Nephron (organoid): ENCODE results near the gene CLEC2B.

Experiments
- H3K27ac Mint-ChIP-seq, 3 experiments: 2 replicates each; pipeline ENCODE4 v1.8.0; 2020; ENCODE audit warnings: mixed read lengths in 3 of 3, mild to moderate bottlenecking in 2 of 3, moderate library complexity in 1 of 3
- H3K27me3 Mint-ChIP-seq: 2 replicates; pipeline ENCODE4 v1.8.0; 2021; ENCODE audit warnings: low read depth, mild to moderate bottlenecking, moderate library complexity, mixed read lengths
- H3K36me3 Mint-ChIP-seq: 2 replicates; pipeline ENCODE4 v1.8.0; 2020; ENCODE audit warnings: low read depth, mixed read lengths
- H3K4me1 Mint-ChIP-seq: 2 replicates; pipeline ENCODE4 v1.8.0; 2020; ENCODE audit warnings: mixed read lengths
- H3K4me3 Mint-ChIP-seq, 3 experiments: 2 replicates each; pipeline ENCODE4 v1.8.0; 2020; ENCODE audit warnings: mild to moderate bottlenecking in 3 of 3, mixed read lengths in 3 of 3, moderate library complexity in 2 of 3
- H3K9me3 Mint-ChIP-seq: 2 replicates; pipeline ENCODE4 v1.8.0; 2020; ENCODE audit warnings: mixed read lengths
- TF ChIP-seq, protein P1 (sequence below), 3 experiments: fragments of 200-600 bp; sonication (generic); IDR thresholded peaks; one replicate each; pipeline ENCODE4 v1.5.0; 2021; ENCODE audit warnings: antibody characterized with exemption in 3 of 3; ENCODE audit not compliant: unreplicated experiment in 3 of 3

Gene CLEC2B

DNA sequence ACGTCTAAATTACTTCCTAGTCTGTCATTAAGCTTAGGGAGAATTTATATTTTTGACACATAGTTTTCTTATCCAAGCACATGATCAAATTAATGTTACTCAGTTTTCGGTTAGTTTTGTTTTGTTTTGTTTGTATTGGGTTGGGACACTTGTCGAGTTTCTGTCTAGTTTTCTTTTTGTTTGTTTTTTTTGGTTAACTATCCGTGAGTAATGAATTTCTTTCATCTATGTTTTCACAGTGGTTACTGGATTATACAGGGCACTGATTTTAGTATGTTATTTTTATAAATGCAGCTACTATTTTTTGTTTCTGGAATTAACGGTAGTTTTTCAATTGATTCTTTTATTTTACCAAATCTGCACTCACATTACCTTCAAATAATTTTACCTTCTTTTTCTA lies 39.2 kb downstream of the CLEC2B start:
- TF ChIP-seq, protein P1, sequence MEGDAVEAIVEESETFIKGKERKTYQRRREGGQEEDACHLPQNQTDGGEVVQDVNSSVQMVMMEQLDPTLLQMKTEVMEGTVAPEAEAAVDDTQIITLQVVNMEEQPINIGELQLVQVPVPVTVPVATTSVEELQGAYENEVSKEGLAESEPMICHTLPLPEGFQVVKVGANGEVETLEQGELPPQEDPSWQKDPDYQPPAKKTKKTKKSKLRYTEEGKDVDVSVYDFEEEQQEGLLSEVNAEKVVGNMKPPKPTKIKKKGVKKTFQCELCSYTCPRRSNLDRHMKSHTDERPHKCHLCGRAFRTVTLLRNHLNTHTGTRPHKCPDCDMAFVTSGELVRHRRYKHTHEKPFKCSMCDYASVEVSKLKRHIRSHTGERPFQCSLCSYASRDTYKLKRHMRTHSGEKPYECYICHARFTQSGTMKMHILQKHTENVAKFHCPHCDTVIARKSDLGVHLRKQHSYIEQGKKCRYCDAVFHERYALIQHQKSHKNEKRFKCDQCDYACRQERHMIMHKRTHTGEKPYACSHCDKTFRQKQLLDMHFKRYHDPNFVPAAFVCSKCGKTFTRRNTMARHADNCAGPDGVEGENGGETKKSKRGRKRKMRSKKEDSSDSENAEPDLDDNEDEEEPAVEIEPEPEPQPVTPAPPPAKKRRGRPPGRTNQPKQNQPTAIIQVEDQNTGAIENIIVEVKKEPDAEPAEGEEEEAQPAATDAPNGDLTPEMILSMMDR (IDR thresholded peaks at IDR 0.05; ENCODE audit: unreplicated experiment in 3 of 3) = no peak

DNA sequence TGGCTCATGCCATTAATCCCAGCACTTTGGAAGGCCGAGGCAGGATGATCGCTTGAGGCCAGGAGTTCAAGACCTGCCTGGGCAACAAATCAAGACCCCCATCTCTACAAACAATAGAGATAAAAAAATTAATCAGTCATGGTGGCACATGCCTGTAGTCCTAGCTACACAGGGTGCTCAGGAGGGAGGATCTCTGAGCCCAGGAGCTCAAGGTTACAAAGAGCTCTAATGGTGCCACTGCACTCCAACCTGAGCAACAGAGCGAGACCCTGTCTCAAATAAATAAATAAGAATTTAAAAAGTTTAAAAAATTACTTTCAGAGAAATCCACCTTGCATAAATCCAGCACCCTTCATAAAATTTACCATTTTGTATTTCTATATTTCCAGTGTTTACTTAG lies 39.7 kb downstream of the CLEC2B start:
- Mint-ChIP-seq H3K27me3 (peaks cover 7% of the 10 kb centered on the region), H3K9me3 (no peaks in the 10 kb centered on the region), H3K36me3 (no peaks in the 10 kb centered on the region), H3K4me3 (no peak overlapping the region), H3K27ac (no peak overlapping the region), H3K4me1 (no peaks in the 10 kb centered on the region)
- TF ChIP-seq, protein P1 (IDR thresholded peaks at IDR 0.05; ENCODE audit: unreplicated experiment in 3 of 3) = no peak

More for the DNA sequence above, 39.2 kb downstream of the CLEC2B start:
- Mint-ChIP-seq H3K4me1 (no peaks in the 10 kb centered on the region), H3K36me3 (no peaks in the 10 kb centered on the region), H3K27ac (no peak overlapping the region), H3K27me3 (peaks cover 7% of the 10 kb centered on the region), H3K9me3 (no peaks in the 10 kb centered on the region), H3K4me3 (no peak overlapping the region)

DNA sequence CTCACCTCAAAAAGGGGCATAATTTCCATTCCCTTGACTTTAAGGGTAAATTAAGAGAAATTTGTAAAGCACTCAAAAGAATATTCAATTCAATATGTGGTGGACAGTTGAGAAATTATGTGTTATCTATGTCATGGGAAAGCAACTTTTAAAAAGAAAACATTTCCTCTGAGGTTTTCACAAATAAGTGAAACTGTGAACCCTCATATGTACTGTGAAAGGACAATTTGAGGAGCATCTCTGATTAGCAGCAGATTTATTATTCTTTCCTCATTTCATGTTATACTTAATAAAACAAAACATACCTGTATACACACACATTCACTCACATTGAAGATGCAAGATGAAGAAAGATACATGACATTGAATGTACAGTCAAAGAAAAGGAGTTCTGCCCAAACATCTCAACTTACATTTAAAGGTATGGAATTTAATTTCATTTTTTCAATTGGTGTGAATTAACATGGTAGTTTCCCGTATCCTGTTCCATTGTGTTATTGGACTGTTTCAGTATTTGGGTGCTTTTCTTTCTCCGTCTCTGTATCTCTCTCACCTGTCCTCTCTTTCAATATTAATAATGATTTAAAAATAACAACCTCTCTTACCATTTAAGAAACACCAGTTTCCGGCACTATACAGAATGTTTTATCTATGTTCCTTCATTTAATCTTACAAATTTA lies 41.8 kb downstream of the CLEC2B start, which contains the start of gene KLRF1:
TSS of gene KLRF1 (plus strand) at position 273 of the 680 bp plus-strand sequence. CDS start at position 337, 64 bp downstream.
- Mint-ChIP-seq H3K36me3 (no peaks in the 10 kb centered on the region), H3K9me3 (no peaks in the 10 kb centered on the region), H3K4me3 (no peak within 1 kb of the TSS), H3K4me1 (no peaks in the 10 kb centered on the region), H3K27me3 (peaks cover 7% of the 10 kb centered on the region), H3K27ac (no peak within 1 kb of the TSS)
- TF ChIP-seq, protein P1 (IDR thresholded peaks at IDR 0.05; ENCODE audit: unreplicated experiment in 3 of 3) = no peak

DNA sequence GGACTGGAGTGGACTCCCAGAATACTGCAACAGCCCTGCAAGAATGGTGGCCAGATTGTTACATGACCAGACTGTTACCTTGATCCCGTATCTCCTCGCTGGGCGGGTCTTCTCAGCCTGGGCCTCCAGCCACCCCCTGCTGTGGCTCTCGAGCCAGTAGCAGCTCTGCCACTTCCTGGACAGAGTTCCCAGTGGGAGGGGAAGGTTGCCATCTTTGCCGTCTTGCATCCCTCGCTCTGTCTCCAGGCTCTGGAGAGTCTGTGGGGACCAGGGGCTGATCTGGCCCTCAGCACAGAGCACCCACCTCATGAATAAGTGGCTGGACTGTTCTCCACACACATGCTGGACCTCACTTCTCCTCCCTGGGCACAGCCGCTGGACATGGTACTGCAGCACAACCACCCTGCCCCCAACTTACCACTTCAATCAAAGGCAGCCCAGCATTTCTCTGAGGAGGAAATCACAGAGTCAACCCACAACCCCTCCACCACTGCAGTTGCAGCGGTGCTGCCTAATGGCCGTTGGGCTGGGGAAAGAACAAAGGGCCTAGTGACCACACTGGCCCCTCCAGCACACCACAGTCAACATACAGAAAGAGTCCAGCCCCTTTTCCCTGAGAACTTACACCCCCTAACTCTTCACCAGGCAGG lies 48.7 kb downstream of the CLEC2B start:
- Mint-ChIP-seq H3K27ac (no peak overlapping the region), H3K27me3 (peaks cover 3% of the 10 kb centered on the region), H3K4me1 (no peaks in the 10 kb centered on the region), H3K4me3 (no peak overlapping the region), H3K9me3 (no peaks in the 10 kb centered on the region), H3K36me3 (no peaks in the 10 kb centered on the region)
- TF ChIP-seq, protein P1 (IDR thresholded peaks at IDR 0.05; ENCODE audit: unreplicated experiment in 3 of 3) = no peak

GRCh38 chr12:9813821-9814798 lies 55.0 kb downstream of the CLEC2B start:
- Mint-ChIP-seq H3K4me1 (peaks cover 4% of the 10 kb centered on the region), H3K27ac (no peak overlapping the region), H3K4me3 (no peak overlapping the region), H3K27me3 (peaks cover 3% of the 10 kb centered on the region), H3K9me3 (no peaks in the 10 kb centered on the region), H3K36me3 (no peaks in the 10 kb centered on the region)
- TF ChIP-seq, protein P1 (IDR thresholded peaks at IDR 0.05; ENCODE audit: unreplicated experiment in 3 of 3) = peak; percentile 16 to 48 (median 37)
